H1 (cell line): Measurements from ENCODE around the gene PHF3. TPM values are rescaled to one million over a fixed set of nuclear protein-coding genes. Genes with fewer than 3 reads are reported as not detected.

ENCODE experiments used
- CTCF ChIA-PET: fragments of 300-600 bp; sonication (Branson Sonifier 250); formaldehyde crosslinking; loops from one replicate; lab custom pipeline; 2021; ENCODE audit not compliant: partially characterized antibody; lab: Charles Lee
- POLR2A ChIA-PET: fragments of 300-600 bp; sonication (Branson Sonifier 250); formaldehyde crosslinking; loops from one replicate; lab custom pipeline; 2021; ENCODE audit warnings: inconsistent platforms; ENCODE audit not compliant: partially characterized antibody; lab: Charles Lee
- DNase-seq, 2 experiments: peaks; one replicate each; pipeline versions ENCODE4 v3.0.0 to v3.0.0-alpha.2; 2010 to 2022; ENCODE audit warnings: low spot score in 2 of 2, low read depth in 1 of 2, mixed read lengths in 1 of 2
- FAIRE-seq: peaks from 2 replicates; lab custom pipeline; 2011; peaks lifted over from hg19 to GRCh38; lab: Jason Lieb, UNC
- H2AFZ ChIP-seq: 2 replicates; pipeline ENCODE4 v1.8.1; 2012; ENCODE audit warnings: low read length, inconsistent platforms
- H2AK5ac ChIP-seq: 2 replicates; pipeline ENCODE4 v1.6.1; 2013; ENCODE audit warnings: low read depth, low read length
- H2BK120ac ChIP-seq: replicated peaks from 2 replicates; pipeline ENCODE3; 2013; ENCODE audit warnings: low read depth, low read length, inconsistent platforms
- H2BK12ac ChIP-seq: 2 replicates; pipeline ENCODE4 v1.6.1; 2013; ENCODE audit warnings: low read depth, low read length
- H2BK15ac ChIP-seq: 2 replicates; pipeline ENCODE4 v1.6.1; 2013; ENCODE audit warnings: low read length
- H2BK20ac ChIP-seq: 2 replicates; pipeline ENCODE4 v1.6.1; 2013; ENCODE audit warnings: low read length
- H2BK5ac ChIP-seq: 2 replicates; pipeline ENCODE4 v1.6.1; 2013; ENCODE audit warnings: low read depth, low read length
- H3K14ac ChIP-seq: 2 replicates; pipeline ENCODE4 v1.6.1; 2013; ENCODE audit warnings: inconsistent platforms; ENCODE audit not compliant: insufficient read length
- H3K18ac ChIP-seq: 2 replicates; pipeline ENCODE4 v1.6.1; 2013; ENCODE audit warnings: low read length; ENCODE audit errors: extremely low read depth
- H3K23ac ChIP-seq: 2 replicates; pipeline ENCODE4 v1.6.1; 2013; ENCODE audit warnings: inconsistent platforms; ENCODE audit not compliant: insufficient read length
- H3K23me2 ChIP-seq: 2 replicates; pipeline ENCODE4 v1.6.1; 2013; ENCODE audit warnings: low read depth, low read length
- H3K27ac ChIP-seq: 2 replicates; pipeline ENCODE4 v1.6.1; 2011; ENCODE audit warnings: low read depth, low read length, inconsistent platforms
- H3K27me3 ChIP-seq, 4 experiments: replicated peaks in 1 of 4; 1 replicate in 1 of 4; 2 replicates in 3 of 4; pipeline versions ENCODE4 v1.6.1 to v1.8.1; 2011 to 2013; ENCODE audit warnings: low read length in 3 of 4, mild to moderate bottlenecking in 3 of 4, inconsistent platforms in 2 of 4, mixed read lengths in 2 of 4, moderate library complexity in 1 of 4; ENCODE audit not compliant: control insufficient read depth in 3 of 4, insufficient read depth in 3 of 4; ENCODE audit errors: extremely low read depth in 1 of 4
- H3K36me3 ChIP-seq, 4 experiments: 2 replicates each; pipeline versions ENCODE4 v1.6.1 to v1.8.1; 2011 to 2013; ENCODE audit warnings: mild to moderate bottlenecking in 4 of 4, low read length in 3 of 4, moderate library complexity in 2 of 4, control low read depth in 1 of 4, inconsistent platforms in 1 of 4; ENCODE audit not compliant: insufficient read depth in 4 of 4, control insufficient read depth in 2 of 4
- H3K4ac ChIP-seq: replicated peaks from 2 replicates; pipeline ENCODE3; 2013; ENCODE audit warnings: low read length, low read depth, mixed read lengths, inconsistent platforms; ENCODE audit not compliant: insufficient read length
- H3K4me1 ChIP-seq, 4 experiments: replicated peaks in 1 of 4; 1 replicate in 1 of 4; 2 replicates in 3 of 4; pipeline versions ENCODE4 v1.6.1 to v1.8.1; 2011 to 2013; ENCODE audit warnings: low read length in 3 of 4, inconsistent platforms in 2 of 4, mixed read lengths in 1 of 4; ENCODE audit not compliant: insufficient read depth in 4 of 4, control insufficient read depth in 3 of 4
- H3K4me2 ChIP-seq, 2 experiments: 2 replicates each; pipeline versions ENCODE4 v1.6.1 to v1.8.1; 2011 to 2013; ENCODE audit warnings: low read depth in 2 of 2, low read length in 2 of 2, control low read depth in 1 of 2, inconsistent platforms in 1 of 2, mild to moderate bottlenecking in 1 of 2; ENCODE audit not compliant: insufficient read depth in 1 of 2
- H3K4me3 ChIP-seq, 4 experiments: fragments of 200-600, 300-600 bp in 1 of 4; sonication (generic), shearing (Covaris generic), sonication (Bioruptor Twin) in 1 of 4; 2 replicates each; pipeline versions ENCODE4 v1.5.1 to v1.8.1; 2011 to 2016; ENCODE audit warnings: low read length in 4 of 4, low read depth in 3 of 4, control low read depth in 2 of 4, inconsistent platforms in 2 of 4, mild to moderate bottlenecking in 2 of 4, mixed read lengths in 1 of 4, moderate library complexity in 1 of 4; ENCODE audit not compliant: insufficient read depth in 2 of 4; ENCODE audit errors: extremely low read depth in 1 of 4
- H3K56ac ChIP-seq: replicated peaks from 2 replicates; pipeline ENCODE3; 2013; ENCODE audit warnings: low read depth, mild to moderate bottlenecking, mixed read lengths, low read length, inconsistent platforms; ENCODE audit not compliant: insufficient read length
- H3K79me1 ChIP-seq: 2 replicates; pipeline ENCODE4 v1.6.1; 2013; ENCODE audit warnings: low read depth, low read length, control low read depth
- H3K79me2 ChIP-seq, 2 experiments: 2 replicates each; pipeline versions ENCODE4 v1.6.1 to v1.8.1; 2012 to 2013; ENCODE audit warnings: low read length in 2 of 2, mild to moderate bottlenecking in 2 of 2, inconsistent platforms in 1 of 2; ENCODE audit not compliant: insufficient read depth in 2 of 2, control insufficient read depth in 1 of 2
- H3K9ac ChIP-seq, 4 experiments: replicated peaks in 1 of 4; 1 replicate in 1 of 4; 2 replicates in 3 of 4; pipeline versions ENCODE4 v1.6.1 to v1.8.1; 2011 to 2013; ENCODE audit warnings: low read depth in 3 of 4, low read length in 3 of 4, control low read depth in 2 of 4, mild to moderate bottlenecking in 2 of 4, moderate library complexity in 2 of 4, inconsistent platforms in 1 of 4; ENCODE audit errors: extremely low read depth in 1 of 4
- H3K9me3 ChIP-seq, 2 experiments: 2 replicates each; pipeline versions ENCODE4 v1.6.1 to v1.8.1; 2012 to 2013; ENCODE audit warnings: mild to moderate bottlenecking in 2 of 2, moderate library complexity in 2 of 2, control low read depth in 1 of 2, inconsistent platforms in 1 of 2, low read depth in 1 of 2, low read length in 1 of 2, mixed read lengths in 1 of 2; ENCODE audit not compliant: insufficient read depth in 2 of 2
- H4K20me1 ChIP-seq, 2 experiments: replicated peaks in 1 of 2; 2 replicates each; pipeline versions ENCODE3 to v1.8.1; 2011 to 2013; ENCODE audit warnings: inconsistent platforms in 2 of 2, low read length in 2 of 2, mild to moderate bottlenecking in 1 of 2; ENCODE audit not compliant: insufficient read depth in 2 of 2, control insufficient read depth in 1 of 2
- H4K5ac ChIP-seq: 2 replicates; pipeline ENCODE4 v1.6.1; 2013; ENCODE audit warnings: low read length, low read depth, mixed read lengths, inconsistent platforms; ENCODE audit not compliant: insufficient read length
- H4K8ac ChIP-seq: 2 replicates; pipeline ENCODE4 v1.8.0; 2013; ENCODE audit warnings: mild to moderate bottlenecking, moderate library complexity, low read length, inconsistent platforms; ENCODE audit not compliant: insufficient read depth; ENCODE audit errors: extremely low read depth
- H4K91ac ChIP-seq: replicated peaks from 2 replicates; pipeline ENCODE3; 2013; ENCODE audit warnings: low read length, mixed read lengths, inconsistent platforms; ENCODE audit not compliant: insufficient read length
- SUZ12 ChIP-seq: fragments of 200-600 bp; sonication (generic); IDR thresholded peaks from 2 replicates; pipeline ENCODE4 v1.6.1; 2012; ENCODE audit warnings: mild to moderate bottlenecking, inconsistent platforms, low read length, moderate library complexity, mixed read lengths
- WGBS, 2 experiments: shearing (Covaris generic) in 1 of 2; methylation state at CpG; one replicate each; pipeline versions ENCODE4 v1.1.6 to v1.1.7; 2013 to 2015; ENCODE audit warnings: low lambda C conversion rate in 2 of 2, mixed read lengths in 2 of 2, inconsistent platforms in 1 of 2, low coverage in 1 of 2, missing lambda C conversion rate in 1 of 2; ENCODE audit not compliant: insufficient replicate concordance in 2 of 2, insufficient coverage in 1 of 2, insufficient read length in 1 of 2; ENCODE audit errors: extremely low coverage in 1 of 2, missing lambda C conversion rate in 1 of 2; 5-methylcytosine and 5-hydroxymethylcytosine counted together
- polyA plus RNA-seq, 7 experiments: library from polyadenylated mRNA; depleted of rRNA in 3 of 7; stranded (reverse) in 5 of 7; unstranded in 2 of 7; fragments of >200 nt in 5 of 7; fragments of 200-250 nt in 2 of 7; gene quantifications; 1 replicate in 5 of 7; 2 replicates in 1 of 7; 4 replicates in 1 of 7; pipeline versions ENCODE4 v1.2.1 to v1.2.3, GENCODE V29; 2011 to 2013; ENCODE audit warnings: missing spikeins in 2 of 7, mixed read lengths in 2 of 7
- total RNA-seq: library from RNA; stranded (reverse); fragmentation: NEBNext Ultra II Directional; extraction: Animal tissue kit (Norgen Biotek cat#: 25700); gene quantifications from 2 replicates; pipeline ENCODE4 v1.2.1, GENCODE V29; 2021
- TF ChIP-seq, protein P1 (sequence below), 3 experiments: IDR thresholded peaks; 1 replicate in 2 of 3; 2 replicates in 1 of 3; pipeline versions ENCODE4 v1.5.1 to v1.6.1; 2011; ENCODE audit warnings: low read length in 3 of 3, mild to moderate bottlenecking in 3 of 3, inconsistent platforms in 2 of 3, low read depth in 1 of 3, moderate library complexity in 1 of 3; ENCODE audit not compliant: insufficient read depth in 1 of 3; ENCODE audit errors: control extremely low read depth in 1 of 3

The PHF3 gene
- total and polyA plus RNA-seq, 2 of the 8 experiments (the other 6 are each of a cell fraction or from before 2014, with no cell fraction given) = 10.1 to 69.3 TPM

DNA sequence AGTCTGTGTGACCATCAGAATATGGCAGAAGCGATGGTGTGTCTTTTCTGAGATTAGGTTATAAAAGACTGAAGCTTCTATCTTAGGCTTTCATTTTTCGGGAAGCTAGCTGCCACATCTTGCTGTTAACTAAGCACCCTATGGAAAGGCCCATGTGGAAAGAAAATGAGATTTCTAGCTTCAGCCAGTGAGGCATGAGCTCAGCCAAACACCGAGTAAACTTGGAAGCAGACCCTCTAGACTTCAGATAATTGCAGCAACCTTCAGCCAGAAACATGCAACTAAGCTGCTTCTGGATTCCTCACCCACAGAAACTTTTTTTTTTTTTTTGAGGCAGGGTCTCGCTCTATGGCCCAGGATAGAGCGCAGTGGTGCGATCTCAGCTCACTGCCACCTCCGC is 42.7 kb upstream of the PHF3 start:
- Histone ChIP-seq H2BK5ac (no peak overlapping the region), H2BK12ac (no peak overlapping the region), H2AFZ (no peak overlapping the region), H2AK5ac (no peak overlapping the region), H3K18ac (no peak overlapping the region), H3K27me3 (no peaks in the 10 kb centered on the region), H3K36me3 (no peaks in the 10 kb centered on the region), H3K27ac (no peak overlapping the region), H3K79me1 (no peaks in the 10 kb centered on the region), H4K5ac (no peak overlapping the region), H2BK20ac (no peak overlapping the region), H4K91ac (no peak overlapping the region), H4K20me1 (no peaks in the 10 kb centered on the region), H3K4ac (no peak overlapping the region), H4K8ac (no peak overlapping the region), H3K9ac (no peak overlapping the region), H3K4me3 (no peak overlapping the region), H3K23ac (no peak overlapping the region), H2BK15ac (no peak overlapping the region), H3K14ac (no peak overlapping the region), H3K23me2 (no peaks in the 10 kb centered on the region; the same call in 1 of the 2 replicates), H3K4me1 (peaks cover 0 to 4% (median 1%) of the 10 kb centered on the region in 4 experiments; a peak in 3 of 7 replicates), H3K79me2 (no peaks in the 10 kb centered on the region), H3K56ac (no peak overlapping the region), H3K9me3 (no peaks in the 10 kb centered on the region), H3K4me2 (no peak overlapping the region), H2BK120ac (no peak overlapping the region)
- 89% methylated on average over 7 of the region's 7 CpGs; no CpG with 5 or more reads in 1 of the 2 experiments for WGBS, 2 experiments
- FAIRE-seq (no peak), DNase-seq (no peak)
- ChIA-PET POLR2A (interaction anchor here (1.8 kb wide), 1 partner anchor 9 kb away, joined by 7 read pairs; no protein-coding TSS in a partner anchor), CTCF (interaction anchor here (0.6 to 1.7 kb wide), 3 partner anchors 19 to 1497 kb away, joined by 3 to 8 read pairs (median 4); no protein-coding TSS in a partner anchor)
- TF ChIP-seq, protein P1, sequence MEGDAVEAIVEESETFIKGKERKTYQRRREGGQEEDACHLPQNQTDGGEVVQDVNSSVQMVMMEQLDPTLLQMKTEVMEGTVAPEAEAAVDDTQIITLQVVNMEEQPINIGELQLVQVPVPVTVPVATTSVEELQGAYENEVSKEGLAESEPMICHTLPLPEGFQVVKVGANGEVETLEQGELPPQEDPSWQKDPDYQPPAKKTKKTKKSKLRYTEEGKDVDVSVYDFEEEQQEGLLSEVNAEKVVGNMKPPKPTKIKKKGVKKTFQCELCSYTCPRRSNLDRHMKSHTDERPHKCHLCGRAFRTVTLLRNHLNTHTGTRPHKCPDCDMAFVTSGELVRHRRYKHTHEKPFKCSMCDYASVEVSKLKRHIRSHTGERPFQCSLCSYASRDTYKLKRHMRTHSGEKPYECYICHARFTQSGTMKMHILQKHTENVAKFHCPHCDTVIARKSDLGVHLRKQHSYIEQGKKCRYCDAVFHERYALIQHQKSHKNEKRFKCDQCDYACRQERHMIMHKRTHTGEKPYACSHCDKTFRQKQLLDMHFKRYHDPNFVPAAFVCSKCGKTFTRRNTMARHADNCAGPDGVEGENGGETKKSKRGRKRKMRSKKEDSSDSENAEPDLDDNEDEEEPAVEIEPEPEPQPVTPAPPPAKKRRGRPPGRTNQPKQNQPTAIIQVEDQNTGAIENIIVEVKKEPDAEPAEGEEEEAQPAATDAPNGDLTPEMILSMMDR (IDR thresholded peaks at IDR 0.05; ENCODE audit: control extremely low read depth in 1 of 3, insufficient read depth in 1 of 3, low read depth in 1 of 3, low read length in 3 of 3) = no peak
- TF ChIP-seq SUZ12 = no peak
